Prostate gland (tissue), 2 donors: ENCODE results near the gene ATG4A. TPM values are rescaled to one million over a fixed set of nuclear protein-coding genes. Genes with fewer than 3 reads are reported as not detected.
A peak's percentile ranks its signal among the peaks of the same experiment; 100 is the strongest.

Experiments
- DNase-seq: peaks from one replicate; pipeline ENCODE4 v3.0.0-alpha.2; 2019; ENCODE audit warnings: low spot score
- H3K27ac ChIP-seq, 2 donors: fragments of 200-600 bp; sonication (generic); 2 replicates each; pipeline ENCODE4 v1.5.1; 2017 to 2019
- H3K27me3 ChIP-seq: fragments of 200-600 bp; sonication (generic); replicated peaks from 2 replicates; pipeline ENCODE4 v1.5.1; 2019; ENCODE audit not compliant: insufficient read depth
- H3K36me3 ChIP-seq, 2 donors: fragments of 200-600 bp; sonication (generic); 1 replicate in 1 of 2; 2 replicates in 1 of 2; pipeline versions ENCODE4 v1.5.1 to v1.8.1; 2017 to 2019
- H3K4me1 ChIP-seq: fragments of 200-600 bp; sonication (generic); replicated peaks from 2 replicates; pipeline ENCODE4 v1.5.1; 2019
- H3K4me3 ChIP-seq, 2 donors: fragments of 200-600 bp; sonication (generic); 2 replicates each; pipeline ENCODE4 v1.5.1; 2017 to 2019
- H3K9me3 ChIP-seq: fragments of 200-600 bp; sonication (generic); 2 replicates; pipeline ENCODE4 v1.5.1; 2017
- CTCF ChIP-seq, 4 experiments: fragments of 200-600 bp in 2 of 4; fragments of 450-650 bp in 2 of 4; sonication (generic) in 2 of 4; IDR thresholded peaks; 1 replicate in 3 of 4; 2 replicates in 1 of 4; pipeline ENCODE4 v1.5.1; 2016 to 2019; ENCODE audit warnings: antibody characterized with exemption in 4 of 4, mild to moderate bottlenecking in 2 of 4, moderate library complexity in 2 of 4
- POLR2A ChIP-seq: fragments of 450-650 bp; IDR thresholded peaks from one replicate; pipeline ENCODE4 v1.6.1; 2016; ENCODE audit warnings: antibody characterized with exemption, mild to moderate bottlenecking
- POLR2AphosphoS5 ChIP-seq: sonication (generic); formaldehyde crosslinking; IDR thresholded peaks from one replicate; pipeline ENCODE4 v1.6.1; 2017; ENCODE audit warnings: antibody characterized with exemption
- WGBS: methylation state at CpG from one replicate; pipeline ENCODE4 v1.1.5; 2018; 5-methylcytosine and 5-hydroxymethylcytosine counted together
- intact Hi-C: fragments of 100-400 bp; cut with DNase I; formaldehyde crosslinking; loops from one replicate; pipeline ENCODE4 v1.14.2; 2022
- total RNA-seq, 2 donors: library from RNA; depleted of rRNA; stranded (reverse); fragments of >200 nt; gene quantifications; one replicate each; pipeline ENCODE4 v1.1.0, GENCODE V29; 2016

ATG4A gene
- total RNA-seq, 2 donors from 2014 or later: 7.0 to 11.8 TPM

- 68% methylated on average over 1 of the region's 1 CpG for WGBS
- intact Hi-C loops: no loop called here
- H3K4me1 ChIP-seq: no peaks in the 10 kb centered on the region
- TF ChIP-seq POLR2AphosphoS5: no peak
- no peak for TF ChIP-seq POLR2A
- TF ChIP-seq CTCF (IDR thresholded peaks at IDR 0.05): no peak
- H3K4me3 ChIP-seq: no peak overlapping the region
- H3K27ac ChIP-seq: no peak overlapping the region
- H3K36me3 ChIP-seq: no peaks in the 10 kb centered on the region
- DNase-seq: no peak
- no peaks in the 10 kb centered on the region for H3K27me3 ChIP-seq
- no peaks in the 10 kb centered on the region for H3K9me3 ChIP-seq
Observed at GRCh38 chrX:108088511-108088910, 3.1 kb upstream of the ATG4A start.

GRCh38 chrX:108090491-108091263 is 901 bp upstream of the ATG4A start:
- no peaks in the 10 kb centered on the region for H3K27me3 ChIP-seq
- H3K27ac ChIP-seq: peak overlapping the region; percentile 79 to 86
- intact Hi-C loops: no loop called here
- H3K4me3 ChIP-seq: peak overlapping the region; percentile 51 to 52
- H3K9me3 ChIP-seq: no peaks in the 10 kb centered on the region
- 2% methylated on average over 15 of the region's 20 CpGs for WGBS
- no peak for DNase-seq
- no peaks in the 10 kb centered on the region for H3K4me1 ChIP-seq
- TF ChIP-seq CTCF (IDR thresholded peaks at IDR 0.05) (no peak), POLR2AphosphoS5 (no peak)
- H3K36me3 ChIP-seq: no peaks in the 10 kb centered on the region

GRCh38 chrX:108091878-108092291 is 307 bp downstream of the ATG4A start:
- no peak for DNase-seq
- 2% methylated on average over 15 of the region's 15 CpGs for WGBS
- Histone ChIP-seq H3K9me3 (no peaks in the 10 kb centered on the region), H3K4me1 (no peaks in the 10 kb centered on the region), H3K27ac (peak overlapping the region; percentile 56 to 79), H3K4me3 (peak overlapping the region; percentile 51 to 52), H3K27me3 (no peaks in the 10 kb centered on the region), H3K36me3 (no peaks in the 10 kb centered on the region)
- intact Hi-C loops: no loop called here
- TF ChIP-seq CTCF (IDR thresholded peaks at IDR 0.05) (no peak), POLR2A (no peak), POLR2AphosphoS5 (no peak)

- Histone ChIP-seq H3K4me1 (no peaks in the 10 kb centered on the region), H3K9me3 (no peaks in the 10 kb centered on the region), H3K36me3 (no peaks in the 10 kb centered on the region), H3K27me3 (no peaks in the 10 kb centered on the region), H3K4me3 (no peak overlapping the region), H3K27ac (no peak overlapping the region)
- intact Hi-C loops: no loop called here
- TF ChIP-seq CTCF (IDR thresholded peaks at IDR 0.05) (no peak), POLR2AphosphoS5 (no peak), POLR2A (no peak)
- WGBS: 100% methylated on average over 2 of the region's 2 CpGs
- DNase-seq: no peak
Observed at GRCh38 chrX:108097380-108097779, 5.8 kb downstream of the ATG4A start.

- Histone ChIP-seq H3K4me1 (no peaks in the 10 kb centered on the region), H3K36me3 (no peaks in the 10 kb centered on the region), H3K27ac (no peak overlapping the region), H3K9me3 (no peaks in the 10 kb centered on the region), H3K4me3 (no peak overlapping the region), H3K27me3 (no peaks in the 10 kb centered on the region)
- TF ChIP-seq CTCF (IDR thresholded peaks at IDR 0.05) (no peak), POLR2A (no peak), POLR2AphosphoS5 (no peak)
- DNase-seq: no peak
- intact Hi-C loops: no loop called here
Observed at GRCh38 chrX:108105473-108105872, 13.9 kb downstream of the ATG4A start.
